ENCODE data around the gene ANKRD53. TPM values are rescaled to one million over a fixed set of nuclear protein-coding genes. Genes with fewer than 3 reads are reported as not detected.
"Not testable (repeated sequence)": the region's sequence is repeated elsewhere in the genome, so short reads cannot be mapped to it uniquely, and the experiment has no call there.

The ANKRD53 gene
- total and polyA plus RNA-seq, 2 donors (not counting 3 experiments of a cell fraction or from before 2014, with no cell fraction given), result 1.3 to 1.4 TPM

DNA sequence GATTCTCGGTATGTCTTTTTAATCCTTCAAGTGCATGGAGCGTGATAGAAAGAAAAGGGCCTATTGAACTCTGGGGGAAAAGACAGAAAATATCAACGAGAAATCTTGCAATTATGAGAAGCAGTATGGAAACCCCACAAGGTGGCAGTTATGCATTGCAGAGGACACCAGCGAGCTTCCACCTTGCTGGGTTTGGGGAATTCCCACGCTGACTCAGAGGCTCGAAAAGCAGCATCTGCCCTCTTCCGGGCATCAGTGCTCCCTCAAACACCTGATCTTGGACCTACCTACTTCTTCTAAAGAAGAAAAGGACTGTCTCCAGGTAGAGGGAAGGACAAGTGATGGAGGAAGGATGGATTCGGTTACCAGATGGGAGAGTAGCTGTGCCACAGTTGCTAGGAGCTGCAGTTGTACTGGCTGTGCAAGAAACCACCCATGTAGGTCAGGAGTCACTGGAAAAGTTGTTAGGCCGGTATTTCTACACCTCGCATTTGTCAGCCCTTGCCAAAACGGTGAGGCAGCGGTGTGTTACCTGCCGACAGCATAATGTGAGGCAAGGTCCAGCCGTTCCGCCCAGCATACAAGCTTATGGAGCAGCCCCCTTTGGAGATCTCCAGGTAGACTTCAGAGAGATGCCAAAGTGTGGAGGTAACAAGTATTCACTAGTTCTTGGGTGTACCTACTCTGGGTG, 45.3 kb downstream of the ANKRD53 start:
- H4K20me1 ChIP-seq (replicated peaks; ENCODE audit: control insufficient read depth, extremely low read depth, insufficient read depth, low read length); intact Hi-C loops (cut with micrococcal nuclease); H3K9me3 ChIP-seq (replicated peaks; ENCODE audit: control insufficient read depth, insufficient read depth, low read length); H3K9ac ChIP-seq (replicated peaks; ENCODE audit: extremely low read depth, insufficient read depth, low read length); H3K9me1 ChIP-seq (replicated peaks; ENCODE audit: control insufficient read depth, extremely low read depth, insufficient read depth, low read length); H3K4me3 ChIP-seq (replicated peaks in 1 of 3; ENCODE audit: insufficient read depth in 1 of 3, low read depth in 1 of 3, low read length in 3 of 3); POLR2A ChIA-PET; H2AFZ ChIP-seq (ENCODE audit: low read depth, low read length); BruUV-seq (replicated peaks); H3K27ac ChIP-seq (ENCODE audit: insufficient read depth, low read depth, low read length); H3K4me1 ChIP-seq (ENCODE audit: control insufficient read depth, extremely low read depth, insufficient read depth, low read length); H3K79me2 ChIP-seq (ENCODE audit: control insufficient read depth, insufficient read depth, low read length); FAIRE-seq; dilution Hi-C loops (cut with MboI; ENCODE audit: extremely low pct_ligation_motif_present, low sequenced_read_pairs); CTCF ChIA-PET; H3K27me3 ChIP-seq (ENCODE audit: control insufficient read depth in 2 of 2, insufficient read depth in 2 of 2, low read length in 2 of 2); H3K36me3 ChIP-seq (ENCODE audit: control insufficient read depth in 2 of 2, extremely low read depth in 1 of 2, insufficient read depth in 2 of 2, low read length in 2 of 2); H3K4me2 ChIP-seq (ENCODE audit: insufficient read depth, low read length); DNase-seq (ENCODE audit: low read depth, low spot score): not testable (repeated sequence)

Small RNA genes lying within 50 kb of the gene (small RNA-seq; reads per million reads assigned to genes)
- not detected for gene RN7SL160P (ENCODE audit: insufficient read depth, insufficient read length, low read depth, low replicate concordance)

Other genes with a start within 250 kb of the ANKRD53 start
- not detected in 2 replicates for gene ADD2, start 210.4 kb upstream of the ANKRD53 start, total RNA-seq
- gene ADD2, start 210.4 kb upstream of the ANKRD53 start, polyA plus RNA-seq, result 0.06 and 0.17 TPM in 2 replicates
- gene FIGLA, start 188.0 kb upstream of the ANKRD53 start, total RNA-seq, result not detected in 2 replicates
- gene FIGLA, start 188.0 kb upstream of the ANKRD53 start, polyA plus RNA-seq, result not detected in 2 replicates
- not detected in 2 replicates for gene CLEC4F, start 158.0 kb upstream of the ANKRD53 start, total RNA-seq
- gene CLEC4F, start 158.0 kb upstream of the ANKRD53 start, polyA plus RNA-seq, result not detected in 2 replicates
- not detected in 2 replicates for gene CD207, start 142.8 kb upstream of the ANKRD53 start, total RNA-seq
- gene CD207, start 142.8 kb upstream of the ANKRD53 start, polyA plus RNA-seq, result not detected in 2 replicates
- 0.28 TPM in 1 of 2 replicates, not detected in the other for gene VAX2, start 78.1 kb upstream of the ANKRD53 start, total RNA-seq
- gene VAX2, start 78.1 kb upstream of the ANKRD53 start, polyA plus RNA-seq, result 0.57 and 0.89 TPM in 2 replicates
- gene ATP6V1B1, start 42.7 kb upstream of the ANKRD53 start, total RNA-seq, result 0.60 and 0.77 TPM in 2 replicates
- gene ATP6V1B1, start 42.7 kb upstream of the ANKRD53 start, polyA plus RNA-seq, result 0.35 TPM in 1 of 2 replicates, not detected in the other
- gene TEX261, start 16.2 kb downstream of the ANKRD53 start, total RNA-seq, result 63.3 and 71.2 TPM in 2 replicates
- gene TEX261, start 16.2 kb downstream of the ANKRD53 start, polyA plus RNA-seq, result 98.0 and 98.1 TPM in 2 replicates
- 125 and 130 TPM in 2 replicates for gene NAGK, start 90.0 kb downstream of the ANKRD53 start, total RNA-seq
- 184 and 192 TPM in 2 replicates for gene NAGK, start 90.0 kb downstream of the ANKRD53 start, polyA plus RNA-seq
- 6.8 and 9.9 TPM in 2 replicates for gene MCEE, start 151.6 kb downstream of the ANKRD53 start, total RNA-seq
- 4.0 and 4.9 TPM in 2 replicates for gene MCEE, start 151.6 kb downstream of the ANKRD53 start, polyA plus RNA-seq
- gene MPHOSPH10, start 152.0 kb downstream of the ANKRD53 start, total RNA-seq, result 31.4 and 38.8 TPM in 2 replicates
- 3.0 and 4.4 TPM in 2 replicates for gene MPHOSPH10, start 152.0 kb downstream of the ANKRD53 start, polyA plus RNA-seq
- gene PAIP2B, start 248.5 kb downstream of the ANKRD53 start, total RNA-seq, result 0.58 and 0.62 TPM in 2 replicates
- gene PAIP2B, start 248.5 kb downstream of the ANKRD53 start, polyA plus RNA-seq, result 0.13 and 0.21 TPM in 2 replicates

Measured in endothelial cell of umbilical vein (primary cell).